HUES48 (cell line): ENCODE results near the gene AP4B1.

Source experiments
- H3K27ac ChIP-seq: one replicate; pipeline ENCODE4 v1.7.0; 2013; ENCODE audit warnings: low read depth, low read length, inconsistent platforms
- H3K27me3 ChIP-seq: 2 replicates; pipeline ENCODE4 v1.6.1; 2013; ENCODE audit warnings: mild to moderate bottlenecking, low read length; ENCODE audit not compliant: control insufficient read depth, insufficient read depth
- H3K36me3 ChIP-seq: 2 replicates; pipeline ENCODE4 v1.6.1; 2013; ENCODE audit warnings: low read length; ENCODE audit not compliant: control insufficient read depth, insufficient read depth
- H3K4me1 ChIP-seq: 2 replicates; pipeline ENCODE4 v1.6.1; 2013; ENCODE audit warnings: mild to moderate bottlenecking, low read length; ENCODE audit not compliant: control insufficient read depth, insufficient read depth
- H3K4me3 ChIP-seq: 2 replicates; pipeline ENCODE4 v1.5.1; 2013; ENCODE audit warnings: mild to moderate bottlenecking, low read depth, low read length
- H3K9ac ChIP-seq: 2 replicates; pipeline ENCODE4 v1.6.1; 2013; ENCODE audit warnings: mild to moderate bottlenecking, low read depth, low read length, moderate library complexity
- H3K9me3 ChIP-seq: 2 replicates; pipeline ENCODE4 v1.6.1; 2013; ENCODE audit warnings: low read length; ENCODE audit not compliant: control insufficient read depth, insufficient read depth

Gene AP4B1

GRCh38 chr1:113942527-113942926 is 37.9 kb upstream of the AP4B1 start:
- no peak overlapping the region for H3K4me3 ChIP-seq
- no peak overlapping the region for H3K27ac ChIP-seq
- no peaks in the 10 kb centered on the region for H3K9me3 ChIP-seq
- no peak overlapping the region for H3K9ac ChIP-seq
- H3K36me3 ChIP-seq = peaks cover 35% of the 10 kb centered on the region
- peaks cover 19% of the 10 kb centered on the region for H3K4me1 ChIP-seq
- H3K27me3 ChIP-seq = no peaks in the 10 kb centered on the region

DNA sequence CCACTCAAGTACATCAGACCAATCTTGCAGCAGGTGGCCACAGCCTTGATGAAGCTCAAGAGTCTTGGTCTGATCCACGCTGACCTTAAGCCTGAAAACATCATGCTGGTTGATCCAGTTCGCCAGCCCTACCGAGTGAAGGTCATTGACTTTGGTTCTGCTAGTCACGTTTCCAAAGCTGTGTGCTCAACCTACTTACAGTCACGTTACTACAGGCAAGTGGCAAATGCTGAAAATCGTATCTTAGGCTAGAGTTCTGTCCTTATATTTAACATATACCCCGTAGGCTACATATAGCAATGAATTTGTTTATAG is 36.6 kb upstream of the AP4B1 start:
- H3K4me3 ChIP-seq = no peak overlapping the region
- peaks cover 14% of the 10 kb centered on the region; the same call in 1 of the 2 replicates for H3K4me1 ChIP-seq
- H3K9ac ChIP-seq = no peak overlapping the region
- no peak overlapping the region for H3K27ac ChIP-seq
- H3K36me3 ChIP-seq = peaks cover 35% of the 10 kb centered on the region
- no peaks in the 10 kb centered on the region for H3K9me3 ChIP-seq
- no peaks in the 10 kb centered on the region for H3K27me3 ChIP-seq

DNA sequence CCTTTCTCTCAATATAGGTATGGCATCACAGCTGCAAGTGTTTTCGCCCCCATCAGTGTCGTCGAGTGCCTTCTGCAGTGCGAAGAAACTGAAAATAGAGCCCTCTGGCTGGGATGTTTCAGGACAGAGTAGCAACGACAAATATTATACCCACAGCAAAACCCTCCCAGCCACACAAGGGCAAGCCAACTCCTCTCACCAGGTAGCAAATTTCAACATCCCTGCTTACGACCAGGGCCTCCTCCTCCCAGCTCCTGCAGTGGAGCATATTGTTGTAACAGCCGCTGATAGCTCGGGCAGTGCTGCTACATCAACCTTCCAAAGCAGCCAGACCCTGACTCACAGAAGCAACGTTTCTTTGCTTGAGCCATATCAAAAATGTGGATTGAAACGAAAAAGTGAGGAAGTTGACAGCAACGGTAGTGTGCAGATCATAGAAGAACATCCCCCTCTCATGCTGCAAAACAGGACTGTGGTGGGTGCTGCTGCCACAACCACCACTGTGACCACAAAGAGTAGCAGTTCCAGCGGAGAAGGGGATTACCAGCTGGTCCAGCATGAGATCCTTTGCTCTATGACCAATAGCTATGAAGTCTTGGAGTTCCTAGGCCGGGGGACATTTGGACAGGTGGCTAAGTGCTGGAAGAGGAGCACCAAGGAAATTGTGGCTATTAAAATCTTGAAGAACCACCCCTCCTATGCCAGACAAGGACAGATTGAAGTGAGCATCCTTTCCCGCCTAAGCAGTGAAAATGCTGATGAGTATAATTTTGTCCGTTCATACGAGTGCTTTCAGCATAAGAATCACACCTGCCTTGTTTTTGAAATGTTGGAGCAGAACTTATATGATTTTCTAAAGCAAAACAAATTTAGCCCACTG is 36.0 kb upstream of the AP4B1 start:
- H3K36me3 ChIP-seq = peaks cover 35% of the 10 kb centered on the region
- H3K4me3 ChIP-seq = no peak overlapping the region
- no peak overlapping the region for H3K27ac ChIP-seq
- no peak overlapping the region for H3K9ac ChIP-seq
- H3K27me3 ChIP-seq = no peaks in the 10 kb centered on the region
- peaks cover 16% of the 10 kb centered on the region; the same call in 1 of the 2 replicates for H3K4me1 ChIP-seq
- H3K9me3 ChIP-seq = no peaks in the 10 kb centered on the region

DNA sequence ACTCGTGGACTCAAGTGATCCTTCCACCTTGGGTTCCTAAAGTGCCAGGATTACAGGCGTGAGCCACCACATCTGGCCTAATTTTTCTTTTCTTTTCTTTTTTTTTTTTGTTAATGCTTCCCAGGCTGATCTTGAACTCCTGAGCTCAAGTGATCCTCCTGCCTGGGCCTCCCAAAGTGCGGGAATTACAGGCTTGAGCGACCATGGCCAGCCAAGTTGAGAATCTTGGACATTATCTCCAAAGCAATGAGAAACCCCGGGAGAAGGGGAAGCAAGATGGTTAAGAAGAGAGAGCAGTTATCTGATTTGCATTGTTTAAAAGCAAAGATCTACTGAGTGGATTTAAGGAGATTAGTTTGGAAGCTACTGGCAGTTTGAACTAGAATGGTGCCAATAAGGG is 33.6 kb upstream of the AP4B1 start:
- Histone ChIP-seq H3K9ac (no peak overlapping the region), H3K4me1 (peaks cover 16% of the 10 kb centered on the region; the same call in 1 of the 2 replicates), H3K9me3 (no peaks in the 10 kb centered on the region), H3K4me3 (no peak overlapping the region), H3K27ac (no peak overlapping the region), H3K36me3 (peaks cover 28% of the 10 kb centered on the region), H3K27me3 (no peaks in the 10 kb centered on the region)

DNA sequence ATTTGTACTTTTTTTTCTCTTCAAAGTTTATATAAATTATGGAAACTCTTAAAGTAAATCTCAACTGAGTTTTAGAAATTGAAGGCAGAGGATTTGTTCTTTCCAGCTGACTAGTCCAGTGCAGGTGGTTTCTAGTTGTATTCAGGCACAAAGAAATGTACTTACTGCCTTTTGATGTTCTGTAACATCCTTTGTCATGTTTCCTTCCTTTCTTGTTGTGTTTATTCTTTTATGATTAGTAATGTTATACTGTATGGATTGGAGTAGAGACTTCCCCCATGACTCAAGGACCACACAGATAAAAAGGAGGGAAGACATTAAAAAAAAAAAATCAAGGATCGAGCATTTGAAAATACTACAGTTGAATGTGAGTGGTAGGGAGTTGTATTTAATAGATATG is 32.5 kb upstream of the AP4B1 start:
- Histone ChIP-seq H3K27ac (no peak overlapping the region), H3K27me3 (no peaks in the 10 kb centered on the region), H3K9me3 (no peaks in the 10 kb centered on the region), H3K36me3 (peaks cover 18% of the 10 kb centered on the region), H3K9ac (no peak overlapping the region), H3K4me3 (no peak overlapping the region), H3K4me1 (peaks cover 17% of the 10 kb centered on the region; the same call in 1 of the 2 replicates)

GRCh38 chr1:113935970-113936369 is 31.4 kb upstream of the AP4B1 start:
- Histone ChIP-seq H3K9ac (no peak overlapping the region), H3K27ac (no peak overlapping the region), H3K9me3 (no peaks in the 10 kb centered on the region), H3K4me1 (peaks cover 27% of the 10 kb centered on the region), H3K27me3 (no peaks in the 10 kb centered on the region), H3K36me3 (peaks cover 9% of the 10 kb centered on the region), H3K4me3 (no peak overlapping the region)

DNA sequence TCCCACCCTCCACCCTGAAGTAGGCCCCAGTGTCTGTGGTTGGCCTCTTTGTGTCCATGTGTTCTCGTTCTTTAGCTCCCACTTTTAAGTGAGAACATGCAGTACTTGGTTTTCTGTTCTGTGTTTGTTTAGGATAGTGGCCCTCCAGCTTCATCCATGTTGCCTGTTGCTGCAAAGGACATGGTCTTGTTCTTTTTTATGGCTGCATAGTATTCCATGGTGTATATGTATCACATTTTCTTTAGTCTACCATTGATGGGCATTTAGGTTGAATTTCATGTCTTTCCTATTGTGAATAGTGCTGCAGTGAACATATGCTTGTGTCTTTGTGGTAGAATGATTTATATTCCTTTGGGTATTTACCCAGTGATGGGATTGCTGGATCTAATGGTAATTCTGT is 30.6 kb upstream of the AP4B1 start:
- Histone ChIP-seq H3K4me1 (peaks cover 33% of the 10 kb centered on the region), H3K27ac (no peak overlapping the region), H3K36me3 (0 out of 2 replicates have a peak, but pooled peaks cover 2% of the 10 kb centered on the region), H3K4me3 (no peak overlapping the region), H3K27me3 (no peaks in the 10 kb centered on the region), H3K9me3 (no peaks in the 10 kb centered on the region), H3K9ac (no peak overlapping the region)

DNA sequence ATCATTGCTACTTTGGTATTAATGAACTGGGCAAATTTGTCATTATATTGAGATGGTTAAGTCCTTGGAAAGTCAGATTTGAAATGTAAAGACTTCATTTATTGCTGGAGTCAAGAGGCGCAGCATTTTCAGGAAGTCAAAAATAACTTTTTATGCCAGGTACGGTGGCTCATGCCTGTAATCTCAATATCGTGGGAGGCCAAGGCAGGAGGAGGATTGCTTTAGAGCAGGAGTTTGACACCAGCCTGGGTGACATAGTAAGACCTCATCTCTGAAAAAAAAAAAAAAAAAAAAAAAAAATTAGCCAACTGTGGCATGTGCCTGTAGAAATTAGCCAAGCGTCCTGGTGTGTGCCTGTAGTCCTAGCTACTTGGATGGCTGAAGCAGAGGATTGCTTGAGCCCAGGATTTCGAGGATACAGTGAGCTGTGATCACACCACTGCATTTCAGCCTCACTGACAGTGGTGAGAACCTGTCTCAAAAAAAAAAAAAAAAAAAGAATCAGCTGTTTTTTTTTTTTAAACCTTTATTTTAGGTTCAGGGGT is 30.0 kb upstream of the AP4B1 start:
- Histone ChIP-seq H3K27ac (no peak overlapping the region), H3K4me1 (peaks cover 33% of the 10 kb centered on the region), H3K4me3 (no peak overlapping the region), H3K27me3 (no peaks in the 10 kb centered on the region), H3K9ac (no peak overlapping the region), H3K36me3 (no peaks in the 10 kb centered on the region), H3K9me3 (no peaks in the 10 kb centered on the region)

DNA sequence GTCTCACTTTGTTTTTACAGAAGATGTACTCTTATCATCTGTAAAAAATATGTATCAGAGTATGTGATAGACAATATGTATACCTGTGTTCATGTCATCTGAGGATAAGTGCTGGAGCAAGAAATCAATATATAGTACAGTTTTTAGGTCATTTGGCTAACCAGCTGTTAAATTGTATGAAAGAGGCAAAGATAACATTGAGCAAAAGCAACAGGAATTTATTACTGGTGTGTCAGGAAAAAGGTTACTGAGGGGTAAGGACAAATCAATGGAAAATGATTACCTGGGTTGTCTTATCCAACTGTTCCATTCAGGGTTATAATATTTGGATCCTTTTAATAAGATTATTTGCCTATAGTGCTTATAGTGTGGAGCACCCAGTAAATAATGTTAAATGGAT is 29.4 kb upstream of the AP4B1 start:
- H3K9ac ChIP-seq = no peak overlapping the region
- H3K9me3 ChIP-seq = no peaks in the 10 kb centered on the region
- H3K27me3 ChIP-seq = no peaks in the 10 kb centered on the region
- H3K4me1 ChIP-seq = peaks cover 33% of the 10 kb centered on the region
- no peak overlapping the region for H3K4me3 ChIP-seq
- no peaks in the 10 kb centered on the region for H3K36me3 ChIP-seq
- H3K27ac ChIP-seq = no peak overlapping the region

GRCh38 chr1:113931451-113931851 is 26.9 kb upstream of the AP4B1 start:
- no peaks in the 10 kb centered on the region for H3K27me3 ChIP-seq
- no peak overlapping the region for H3K9ac ChIP-seq
- H3K27ac ChIP-seq = no peak overlapping the region
- peak overlapping the region; percentile 96 for H3K4me3 ChIP-seq
- H3K36me3 ChIP-seq = no peaks in the 10 kb centered on the region
- H3K9me3 ChIP-seq = no peaks in the 10 kb centered on the region
- H3K4me1 ChIP-seq = peaks cover 23% of the 10 kb centered on the region

GRCh38 chr1:113930499-113931161 is 26.0 kb upstream of the AP4B1 start:
- Histone ChIP-seq H3K4me1 (peaks cover 18% of the 10 kb centered on the region), H3K27me3 (no peaks in the 10 kb centered on the region), H3K9ac (no peak overlapping the region), H3K36me3 (no peaks in the 10 kb centered on the region), H3K27ac (peak overlapping the region; percentile 84), H3K4me3 (peak overlapping the region; percentile 96), H3K9me3 (no peaks in the 10 kb centered on the region)
